HG03457 (cell line): ENCODE data around the gene SKIDA1.

Experiments
- ATAC-seq: cut with Tn5 transposase; IDR thresholded peaks from one replicate; pipeline ENCODE4 v1.9.1; 2021; ENCODE audit warnings: moderate number of reproducible peaks; ENCODE audit not compliant: unreplicated experiment

The SKIDA1 gene

DNA sequence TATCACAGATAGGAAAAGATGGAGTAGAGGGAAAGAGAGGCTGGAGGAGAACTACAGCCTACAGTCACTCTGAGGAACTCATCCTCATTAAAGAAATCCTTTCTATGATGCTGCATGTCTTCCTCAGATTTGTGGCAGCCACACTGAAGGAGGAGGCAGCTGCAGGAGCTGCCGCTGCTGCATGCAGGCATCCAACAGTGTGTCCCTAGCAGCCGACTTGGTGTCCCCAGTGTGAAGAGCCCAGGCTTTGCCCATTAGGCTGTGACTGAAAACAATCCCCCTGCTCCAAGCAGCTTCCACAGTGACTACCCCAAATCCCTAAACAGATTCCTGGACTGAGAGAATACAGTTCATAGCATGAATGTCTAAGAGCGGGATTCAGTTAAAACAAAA is 23.1 kb downstream of the SKIDA1 start:
- ATAC-seq, result no peak

DNA sequence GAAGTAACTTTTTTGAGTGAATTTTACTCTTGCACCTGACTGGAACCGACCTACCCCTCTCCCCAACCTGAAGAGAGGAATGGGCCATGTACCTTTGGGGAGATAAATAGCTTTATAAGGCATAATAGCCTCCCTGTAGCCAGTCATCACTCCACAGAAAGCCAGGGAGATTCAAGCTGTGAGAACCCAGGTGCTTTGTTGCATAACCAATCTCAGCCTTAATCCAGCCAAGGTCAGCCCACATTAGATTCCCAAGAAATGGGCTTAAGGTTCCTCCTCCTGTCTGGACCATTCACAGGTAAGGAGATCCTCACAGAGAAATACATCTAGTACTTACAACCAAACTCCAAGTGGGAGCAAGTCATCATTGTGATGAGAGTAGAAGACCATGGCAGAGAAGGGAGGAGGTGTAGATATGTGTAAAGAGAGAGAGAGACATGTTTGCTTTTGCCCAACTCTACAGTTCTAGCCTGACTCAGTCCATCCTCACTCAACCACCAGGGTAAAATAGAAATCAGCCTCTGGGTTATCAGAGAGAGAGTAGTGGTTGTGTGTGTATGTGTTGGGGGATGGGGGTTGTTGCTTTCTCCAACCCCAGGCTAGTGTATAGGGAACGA is 23.6 kb downstream of the SKIDA1 start:
- no peak for ATAC-seq

DNA sequence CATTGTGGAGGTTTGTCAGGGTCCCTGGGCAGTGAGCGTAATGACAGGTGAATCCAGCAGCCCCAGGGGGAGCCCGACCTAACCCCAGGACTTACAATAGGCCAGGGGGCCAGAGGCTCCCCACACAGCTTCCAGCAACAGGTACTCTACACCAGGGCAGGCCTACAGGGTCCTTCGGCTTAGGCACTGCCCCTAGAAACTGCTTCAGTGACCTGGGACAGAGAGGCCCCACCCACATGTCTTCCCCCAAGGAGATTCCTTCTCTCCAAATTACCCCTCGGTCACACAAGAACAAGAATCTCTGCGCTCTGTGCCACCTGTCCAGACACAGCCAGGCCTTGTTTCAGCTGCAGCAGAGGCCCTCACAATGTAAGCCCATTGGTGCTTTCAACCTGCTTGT is 24.4 kb downstream of the SKIDA1 start:
- ATAC-seq, result no peak

DNA sequence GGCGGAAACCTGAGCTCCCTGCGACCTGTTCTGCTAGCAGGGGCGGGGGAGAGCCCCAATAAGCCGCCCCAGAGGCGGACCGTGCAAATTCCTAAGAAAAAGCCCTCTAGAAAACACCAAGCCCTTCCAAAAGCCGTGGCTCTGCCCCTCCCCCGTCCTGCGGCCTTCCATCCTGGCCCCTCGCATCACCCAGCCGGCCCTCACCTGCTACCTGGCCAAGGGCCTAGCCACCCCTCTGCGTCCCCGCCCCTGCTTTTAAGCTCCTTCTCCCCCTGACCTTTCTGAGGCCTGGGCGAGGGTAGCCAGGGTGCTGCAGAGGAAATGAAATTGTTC is 24.9 kb downstream of the SKIDA1 start:
- no peak for ATAC-seq

DNA sequence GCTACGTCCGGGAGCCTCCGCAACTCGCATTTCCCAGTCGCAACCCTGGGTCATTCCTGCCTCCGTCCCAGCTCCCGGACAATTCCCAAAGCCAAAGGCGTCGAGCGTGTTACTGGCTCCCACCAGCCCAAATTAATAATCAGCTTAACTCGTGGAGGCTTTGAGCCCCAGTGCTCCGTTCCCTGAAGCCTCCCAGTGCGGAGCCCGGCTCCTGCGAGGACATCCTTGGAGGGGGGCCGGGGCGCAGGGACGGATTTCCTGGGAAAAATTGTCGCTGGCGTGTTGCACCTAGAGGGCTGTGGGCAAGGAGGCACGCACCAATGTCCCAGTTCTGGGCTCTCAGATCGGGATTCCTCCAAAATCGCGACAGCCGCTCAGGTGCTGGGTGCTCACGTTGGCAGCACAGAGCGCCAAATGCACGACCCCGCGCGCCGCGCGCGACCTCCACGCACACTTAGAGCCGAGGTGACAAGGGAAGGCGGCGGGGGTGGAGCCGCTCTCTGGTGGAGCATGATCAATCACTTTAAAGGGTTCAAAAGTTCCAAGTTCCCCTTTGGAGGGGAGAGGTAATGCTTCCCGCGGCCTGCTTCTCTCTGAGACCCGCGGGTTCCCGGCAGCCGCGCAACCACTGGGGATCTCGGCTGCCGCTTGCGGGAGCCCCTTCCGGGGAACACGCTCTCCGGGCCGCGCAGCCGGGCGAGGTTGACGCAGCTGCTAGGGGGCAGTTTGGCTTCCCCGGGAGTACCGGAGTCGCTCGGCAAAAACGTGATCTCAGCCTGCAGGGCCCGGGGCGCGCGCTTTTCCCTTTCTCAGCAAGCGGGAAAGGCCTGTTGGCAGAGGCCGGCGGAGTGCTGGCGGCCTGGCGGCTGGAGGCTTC is 25.5 kb downstream of the SKIDA1 start:
- no peak for ATAC-seq

DNA sequence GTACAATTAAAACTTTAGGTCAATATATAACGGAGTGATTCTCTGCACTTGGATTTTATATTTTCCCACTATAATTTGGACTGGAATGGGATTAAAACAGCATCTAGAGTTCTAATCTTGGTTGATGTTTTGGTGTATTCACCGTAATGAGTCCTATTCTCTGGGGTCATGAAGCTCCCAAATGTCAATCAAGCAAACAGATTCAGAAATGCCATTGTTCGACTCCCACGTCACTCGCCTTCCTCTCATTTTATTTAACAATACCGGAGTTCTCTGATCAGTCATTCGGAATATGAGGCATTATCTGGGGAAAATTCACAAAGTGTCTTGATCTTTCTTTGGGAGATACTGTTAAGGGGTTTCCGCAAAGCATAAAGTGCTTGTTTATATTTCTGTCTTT is 26.5 kb downstream of the SKIDA1 start:
- ATAC-seq, result no peak

DNA sequence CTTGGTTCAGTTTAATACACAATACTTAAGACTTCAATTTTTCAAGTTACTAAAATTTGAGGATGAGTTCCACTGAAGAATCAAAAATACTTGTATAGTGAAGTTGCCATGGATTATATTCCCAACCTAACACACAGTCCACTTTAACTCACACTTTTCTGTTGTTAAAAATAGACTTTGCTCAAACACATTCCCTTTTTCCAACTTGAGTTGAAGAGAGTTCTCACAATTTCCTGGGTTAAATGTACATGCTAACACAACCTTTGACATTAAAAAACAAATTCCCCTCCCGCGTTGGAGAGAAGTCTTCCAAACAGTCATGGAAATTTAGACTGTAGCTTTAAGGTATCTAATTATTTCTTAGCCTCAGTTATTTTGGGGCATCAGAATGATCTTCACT is 27.1 kb downstream of the SKIDA1 start:
- ATAC-seq, result no peak

DNA sequence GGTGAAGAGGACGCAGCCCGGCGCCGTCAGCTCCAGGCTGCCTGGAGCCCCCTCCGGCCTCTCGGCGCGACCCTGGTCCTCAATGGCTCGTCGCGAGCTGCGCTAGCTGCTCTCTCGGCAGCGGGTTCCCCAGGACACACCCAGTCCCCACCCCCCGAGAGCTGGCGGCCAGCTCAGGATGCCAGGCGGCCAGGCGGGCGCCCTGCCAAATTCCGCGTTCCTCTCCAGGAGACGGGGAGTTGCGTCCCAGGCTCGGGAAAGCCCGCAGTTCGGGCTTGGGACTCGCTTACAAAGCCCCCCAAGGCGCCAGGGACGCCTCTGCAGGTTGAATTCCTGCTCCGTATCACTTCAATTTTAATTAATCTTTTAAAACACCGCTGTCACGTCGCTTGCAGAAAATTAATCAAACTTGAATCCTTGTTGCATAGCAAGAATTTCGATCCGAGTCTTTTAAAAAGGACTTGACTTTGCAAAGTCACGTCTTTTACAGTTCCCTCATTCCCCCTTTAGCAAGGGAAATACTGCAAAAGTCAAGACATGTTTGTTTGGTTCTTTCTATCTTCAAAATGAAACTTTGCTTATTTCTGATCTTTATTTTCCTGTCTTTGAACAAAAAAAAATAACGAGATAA is 28.2 kb downstream of the SKIDA1 start:
- no peak for ATAC-seq

DNA sequence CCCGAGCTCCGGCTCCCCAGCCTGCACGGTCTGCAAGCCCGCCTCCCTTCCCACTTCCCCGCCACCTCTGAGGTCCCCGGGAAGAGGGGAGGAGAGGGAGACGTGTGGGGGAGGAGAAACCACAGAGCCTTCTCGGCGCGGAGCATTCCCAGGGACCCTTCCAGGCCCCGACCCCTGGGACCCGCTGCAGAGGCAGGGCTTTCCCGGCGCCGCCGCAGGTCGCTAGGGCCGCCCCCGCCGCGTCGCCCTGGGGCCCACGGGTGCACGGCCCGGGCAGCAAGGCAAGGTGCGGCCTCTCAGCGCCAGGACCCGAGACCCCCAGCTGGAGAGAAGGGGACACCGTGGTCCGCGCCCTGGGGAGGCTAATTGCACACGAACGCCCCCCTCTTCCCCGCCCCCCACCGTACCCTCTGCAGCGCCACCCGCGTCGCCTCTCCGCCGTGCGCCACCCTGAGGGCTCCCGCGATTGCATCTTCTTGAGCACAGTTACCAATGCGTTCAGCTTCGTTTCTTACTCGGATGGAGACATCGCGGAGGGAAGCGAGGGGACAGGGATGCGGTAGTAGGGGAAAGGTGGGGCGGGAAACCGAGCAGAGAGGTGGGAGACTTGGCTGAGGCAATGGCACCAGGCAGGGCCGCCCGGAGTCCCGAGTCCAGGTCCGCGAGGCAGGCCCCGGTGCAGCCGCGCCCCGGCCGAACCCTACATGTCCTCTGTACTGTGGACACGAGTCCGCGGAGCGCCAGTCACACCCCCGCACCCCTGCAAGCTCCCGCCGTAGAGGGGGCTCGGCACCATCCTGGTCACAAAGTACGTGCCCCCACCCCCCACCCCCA is 28.9 kb downstream of the SKIDA1 start:
- ATAC-seq, result peak; percentile 37

DNA sequence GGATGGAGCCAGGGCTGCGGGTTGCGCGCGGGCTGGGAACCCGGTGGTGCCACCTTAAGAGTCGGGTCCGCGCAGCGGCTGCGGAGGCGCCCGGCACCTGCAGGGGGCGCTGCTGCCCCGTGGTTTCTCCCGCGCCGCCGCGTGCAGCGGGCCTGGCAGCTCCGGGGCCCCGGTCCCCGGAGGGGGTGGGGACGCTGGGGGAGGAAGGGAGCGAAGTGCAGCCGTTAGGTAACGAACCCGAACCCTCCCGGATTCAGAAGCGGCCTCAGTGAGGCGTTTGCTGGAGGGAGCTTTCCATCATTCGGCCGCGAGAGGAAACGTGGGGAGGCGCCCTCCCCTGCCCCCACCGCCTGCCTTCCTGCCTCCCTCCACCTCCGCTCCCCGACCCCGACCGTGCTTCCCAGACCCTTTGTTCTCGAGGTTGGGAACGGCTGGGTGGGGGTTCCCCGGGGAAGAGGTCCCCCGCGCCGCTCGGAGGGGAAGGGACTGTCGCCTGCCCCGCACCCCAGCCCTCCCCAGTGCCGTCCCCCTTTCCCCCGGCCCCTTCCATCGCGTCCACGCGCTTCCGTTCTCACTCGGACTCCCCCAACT is 29.6 kb downstream of the SKIDA1 start:
- peak; percentile 68 for ATAC-seq

DNA sequence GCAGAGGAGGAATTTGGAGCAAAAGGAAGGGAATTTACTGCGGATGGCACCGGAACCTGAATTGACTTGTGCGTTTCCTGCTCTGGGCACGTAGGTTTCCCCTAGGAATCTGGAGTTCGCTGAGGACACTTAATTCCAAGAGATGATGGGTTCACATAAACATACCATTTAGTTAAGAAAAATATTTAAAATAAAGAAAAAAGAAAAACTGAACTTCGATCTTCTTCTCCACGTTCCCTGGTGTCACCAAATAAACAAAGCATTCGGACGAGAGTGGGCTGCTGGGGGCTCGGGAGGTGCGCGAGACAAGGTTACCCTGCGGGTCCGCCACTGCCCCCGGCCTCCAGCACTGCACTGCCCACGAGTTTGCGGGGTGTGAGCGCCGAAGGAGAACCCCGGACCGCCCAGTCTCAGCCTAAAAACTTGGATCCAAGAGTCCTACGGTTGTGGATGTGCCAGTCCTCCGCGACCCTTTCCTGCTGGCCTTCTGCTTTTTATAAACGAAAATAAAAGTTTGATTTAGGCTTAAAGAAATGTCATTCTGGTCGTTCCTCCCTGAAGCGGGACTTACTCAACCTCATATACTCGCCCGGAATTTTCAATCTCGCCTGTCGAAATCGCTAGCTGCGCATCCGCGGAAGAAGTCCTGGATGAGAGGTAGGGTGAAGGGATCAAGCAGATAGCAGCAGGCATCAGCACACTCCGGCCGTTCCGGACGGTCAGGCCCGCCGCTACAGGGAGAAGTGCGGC is 30.3 kb downstream of the SKIDA1 start:
- ATAC-seq, result no peak

DNA sequence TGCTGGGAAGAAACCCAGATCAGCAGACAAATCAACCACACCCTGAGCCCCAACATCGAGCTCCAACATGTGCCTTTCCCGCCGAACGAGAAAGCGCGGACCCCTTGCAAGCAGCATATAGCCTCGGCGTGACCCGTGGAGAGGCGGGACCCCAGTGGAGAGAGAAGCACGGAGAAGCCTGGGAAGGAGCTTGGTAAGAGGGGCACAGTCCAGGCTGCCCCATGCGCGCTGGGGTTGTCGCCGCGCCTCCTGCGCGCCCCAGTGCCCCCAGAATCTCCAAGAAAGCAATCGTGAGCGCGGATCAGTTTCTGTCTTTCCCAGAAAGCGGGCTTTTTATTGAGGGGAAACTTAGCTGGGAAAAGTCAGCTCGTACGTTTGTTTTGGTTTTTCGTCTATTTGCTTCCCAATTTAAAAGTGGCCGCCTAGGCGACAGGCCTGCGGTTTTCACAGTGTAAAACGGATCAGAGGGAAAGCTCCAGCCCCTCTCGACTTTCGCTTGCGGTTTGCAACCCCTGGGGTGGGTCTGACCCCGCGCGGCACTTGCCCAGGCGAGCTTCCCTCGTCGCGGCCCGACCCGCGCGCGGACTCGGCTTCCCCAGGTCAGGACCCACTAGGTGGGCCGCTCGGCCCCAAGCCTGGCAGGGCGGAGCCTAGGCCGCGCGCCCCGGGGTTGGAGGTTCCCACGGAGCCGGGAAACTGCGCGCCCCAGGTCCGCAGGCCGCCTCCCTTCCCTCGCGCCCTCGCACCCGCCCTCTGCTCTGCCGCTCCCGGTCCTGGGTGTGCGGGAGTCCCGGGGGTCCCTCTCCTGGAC is 31.1 kb downstream of the SKIDA1 start:
- no peak for ATAC-seq

DNA sequence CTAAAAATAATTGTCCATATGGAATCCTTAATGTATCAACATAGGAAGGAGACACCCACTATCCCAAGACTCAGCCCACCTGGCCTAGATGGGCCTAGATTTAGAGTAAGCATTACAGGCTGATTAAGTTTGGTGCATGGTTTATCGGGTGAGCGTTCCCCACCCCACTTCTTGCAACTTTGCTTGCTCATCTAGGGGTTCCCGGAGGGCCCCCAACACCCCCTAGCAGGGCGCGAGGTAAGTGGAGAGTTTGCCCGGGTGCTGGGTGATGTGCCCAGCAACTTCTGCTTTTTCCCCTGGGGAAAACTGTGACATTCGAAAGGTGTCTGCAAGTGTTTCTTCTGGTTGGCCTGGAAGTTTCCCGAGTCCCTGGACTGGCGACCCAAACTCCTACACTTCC is 31.7 kb downstream of the SKIDA1 start:
- ATAC-seq, result no peak

DNA sequence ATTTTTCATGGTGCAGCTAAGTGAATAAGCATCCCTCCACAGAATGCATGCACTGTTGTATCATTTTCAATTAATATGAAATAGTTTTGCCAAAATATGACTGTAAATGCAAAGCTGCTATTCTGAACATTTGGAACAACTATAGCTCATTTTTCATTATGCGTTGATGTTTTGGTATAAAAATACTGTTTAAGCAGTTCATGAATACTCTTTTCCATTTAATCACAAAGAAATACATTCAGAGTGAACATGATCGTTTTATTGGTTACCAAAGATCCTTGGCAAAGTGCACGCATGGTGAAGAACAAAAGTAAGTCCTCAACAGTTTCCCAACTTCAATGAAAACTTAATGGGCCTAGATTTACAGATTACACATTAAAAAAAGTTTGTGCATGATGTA is 33.1 kb downstream of the SKIDA1 start:
- ATAC-seq, result no peak

DNA sequence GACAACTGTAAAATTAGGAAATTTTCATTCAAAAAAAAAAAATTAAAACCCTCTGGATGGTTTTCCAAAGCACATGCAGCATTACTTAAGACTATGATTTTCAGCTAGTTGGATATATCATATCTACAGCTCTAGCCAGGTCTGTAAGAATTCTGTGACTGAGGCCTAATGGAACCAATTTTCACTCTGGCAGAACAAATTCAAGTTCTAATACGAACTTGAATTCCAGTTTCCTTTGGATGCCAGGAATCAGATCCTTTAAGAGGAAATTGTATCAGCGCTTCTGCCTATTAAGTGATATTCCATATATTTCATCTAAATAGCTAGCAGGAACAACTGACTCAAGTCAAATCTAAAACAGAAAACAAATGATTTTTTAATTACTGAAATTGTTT is 34.8 kb downstream of the SKIDA1 start:
- ATAC-seq, result no peak

DNA sequence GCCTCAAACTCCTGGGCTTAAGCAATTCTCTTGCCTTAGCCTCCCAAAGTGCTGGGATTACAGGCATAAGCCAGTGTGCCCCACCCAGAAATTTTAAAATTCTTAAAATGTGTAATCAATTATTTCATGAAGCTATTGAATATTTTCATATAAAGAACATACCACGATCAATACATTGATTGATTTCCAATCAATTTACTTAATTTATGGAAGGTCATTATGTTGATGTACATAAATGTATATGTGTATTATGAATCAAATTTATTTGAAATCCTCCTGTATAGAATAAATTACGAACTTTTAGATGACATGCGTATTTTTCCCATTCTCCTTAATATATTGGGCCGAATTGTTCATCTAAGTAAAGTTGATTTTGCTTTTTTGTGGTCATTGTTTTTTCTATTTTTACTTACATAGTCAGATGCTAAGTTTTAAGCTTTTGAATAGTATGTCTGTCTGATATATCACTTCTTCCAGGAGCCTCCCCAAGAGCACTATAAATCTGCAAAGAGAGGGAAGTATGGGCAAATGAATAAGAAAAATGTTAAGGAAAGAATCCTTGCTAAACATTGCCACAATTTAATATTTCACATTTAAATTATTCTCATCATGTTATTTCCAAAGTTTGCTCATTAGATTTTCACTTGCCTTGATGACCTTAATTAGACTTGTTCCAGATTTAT is 35.3 kb downstream of the SKIDA1 start:
- ATAC-seq, result no peak

DNA sequence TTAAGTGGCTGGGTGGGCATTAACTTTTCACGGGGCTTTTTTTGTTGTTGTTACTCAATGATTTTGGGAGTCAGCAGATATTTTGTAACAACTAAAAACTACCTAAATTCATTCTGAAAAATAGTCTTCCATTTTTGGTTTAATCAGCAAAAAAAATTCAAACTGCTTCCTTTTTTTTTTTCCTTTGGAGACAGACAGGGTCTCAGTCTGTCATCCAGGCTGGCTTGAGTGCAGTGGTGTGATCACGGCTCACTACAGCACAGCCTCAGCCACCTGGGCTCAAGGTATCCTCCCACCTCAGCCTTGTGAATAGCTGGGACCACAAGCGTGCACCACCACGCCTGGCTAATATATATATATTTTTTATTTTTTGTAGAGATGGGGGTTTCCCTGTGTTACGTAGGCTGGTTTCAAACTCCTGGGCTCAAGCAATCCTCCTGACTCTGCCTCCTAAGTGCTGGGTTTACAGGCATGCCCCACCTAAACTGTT is 36.5 kb downstream of the SKIDA1 start:
- no peak for ATAC-seq

DNA sequence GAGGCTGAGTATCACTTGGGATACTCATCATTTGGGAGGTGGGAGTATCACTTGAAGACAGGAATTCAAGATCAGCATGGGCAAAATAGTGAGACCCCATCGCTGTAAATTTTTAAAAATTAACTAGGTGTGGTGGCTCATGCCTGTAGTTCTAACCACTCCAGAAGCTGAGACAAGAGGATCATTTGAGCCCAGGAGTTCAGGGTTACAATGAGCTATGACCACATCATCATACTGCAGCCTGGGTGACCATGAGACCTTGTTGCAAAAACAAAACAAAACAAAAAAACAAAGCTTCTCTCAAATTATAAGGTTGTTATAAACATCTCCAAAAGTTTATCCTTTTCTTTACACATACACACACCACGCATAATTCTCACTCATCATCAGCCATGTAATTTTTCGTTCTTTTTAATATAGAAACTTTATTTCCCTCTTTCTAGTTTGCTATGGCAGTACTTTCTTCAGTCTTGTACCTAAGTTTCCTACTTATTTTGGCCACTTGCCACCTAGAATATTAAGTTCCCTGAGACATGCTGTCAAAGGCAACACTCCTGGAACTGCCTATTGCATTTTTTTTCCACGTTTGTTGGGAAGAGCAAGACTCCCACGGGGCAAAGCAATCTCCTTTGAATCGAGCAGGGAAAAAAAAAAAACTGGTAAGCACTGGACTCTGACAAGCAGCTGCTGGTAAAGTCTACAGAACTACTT is 37.1 kb downstream of the SKIDA1 start:
- ATAC-seq, result no peak
